IMR-90 (cell line): ENCODE results near the gene EVL. TPM values are rescaled to one million over a fixed set of nuclear protein-coding genes. Genes with fewer than 3 reads are reported as not detected.

Experiments
- ATAC-seq: fragments of 200-7000 bp; cut with Tn5 transposase; 2 replicates; pipeline ENCODE4 v1.9.1; 2020; ENCODE audit warnings: low read depth, mild to moderate bottlenecking, moderate library complexity
- BruUV-seq: library from RNA; stranded (reverse); fragments of 400-500 nt; replicated peaks from 2 replicates; lab custom pipeline; 2021; lab: Mats Ljungman, UMichigan
- CTCF ChIA-PET: fragments of 300-600 bp; formaldehyde crosslinking; extraction: SDS; loops from one replicate; lab custom pipeline; 2021; ENCODE audit warnings: antibody characterized with exemption; lab: Yijun Ruan, JAX
- POLR2A ChIA-PET: fragments of 300-600 bp; sonication (Branson Sonifier 250); formaldehyde crosslinking; loops from one replicate; lab custom pipeline; 2022; ENCODE audit warnings: antibody characterized with exemption; ENCODE audit not compliant: unreplicated experiment; lab: Charles Lee
- DNase-seq: peaks from one replicate; pipeline ENCODE4 v3.0.0; 2013
- H2AFZ ChIP-seq: replicated peaks from 2 replicates; pipeline ENCODE3; 2013; ENCODE audit warnings: low read length, mild to moderate bottlenecking; ENCODE audit not compliant: poor library complexity
- H2AK5ac ChIP-seq: 2 replicates; pipeline ENCODE4 v1.6.1; 2013; ENCODE audit warnings: low read depth, low read length, inconsistent platforms
- H2AK9ac ChIP-seq: replicated peaks from 2 replicates; pipeline ENCODE3; 2013; ENCODE audit warnings: mild to moderate bottlenecking, low read depth, low read length, moderate library complexity; ENCODE audit not compliant: poor library complexity
- H2BK120ac ChIP-seq: 2 replicates; pipeline ENCODE4 v1.6.1; 2013; ENCODE audit warnings: low read depth, low read length, inconsistent platforms
- H2BK15ac ChIP-seq: 3 replicates; pipeline ENCODE4 v1.6.1; 2013; ENCODE audit warnings: low read depth, low read length, inconsistent platforms
- H2BK20ac ChIP-seq: 2 replicates; pipeline ENCODE4 v1.6.1; 2013; ENCODE audit warnings: low read depth, mild to moderate bottlenecking, inconsistent platforms, low read length, moderate library complexity
- H2BK5ac ChIP-seq: 2 replicates; pipeline ENCODE4 v1.6.1; 2013; ENCODE audit warnings: mild to moderate bottlenecking, low read depth, low read length, inconsistent platforms; ENCODE audit not compliant: poor library complexity, severe bottlenecking
- H3K14ac ChIP-seq: replicated peaks from 2 replicates; pipeline ENCODE4 v1.6.1; 2013; ENCODE audit warnings: low read depth, low read length, inconsistent platforms
- H3K18ac ChIP-seq: 2 replicates; pipeline ENCODE4 v1.6.1; 2013; ENCODE audit warnings: low read depth, low read length, control low read depth
- H3K23ac ChIP-seq: 2 replicates; pipeline ENCODE4 v1.6.1; 2013; ENCODE audit warnings: low read depth, low read length, inconsistent platforms
- H3K27ac ChIP-seq: 2 replicates; pipeline ENCODE4 v1.5.1; 2013; ENCODE audit warnings: mild to moderate bottlenecking, control low read depth, low read length; ENCODE audit not compliant: insufficient read depth
- H3K27me3 ChIP-seq: 2 replicates; pipeline ENCODE4 v1.6.1; 2013; ENCODE audit warnings: low read length; ENCODE audit not compliant: control insufficient read depth, insufficient read depth
- H3K36me3 ChIP-seq: 2 replicates; pipeline ENCODE4 v1.6.1; 2013; ENCODE audit warnings: low read length, mixed read lengths; ENCODE audit not compliant: control insufficient read depth, insufficient read depth
- H3K4ac ChIP-seq: 2 replicates; pipeline ENCODE4 v1.6.1; 2013; ENCODE audit warnings: low read depth, low read length, inconsistent platforms
- H3K4me1 ChIP-seq: 2 replicates; pipeline ENCODE4 v1.6.1; 2013; ENCODE audit warnings: low read length, mixed read lengths; ENCODE audit not compliant: control insufficient read depth, insufficient read depth
- H3K4me2 ChIP-seq: 2 replicates; pipeline ENCODE4 v1.6.1; 2013; ENCODE audit warnings: low read depth, mild to moderate bottlenecking, control low read depth, low read length, moderate library complexity
- H3K4me3 ChIP-seq: 2 replicates; pipeline ENCODE4 v1.5.1; 2013; ENCODE audit warnings: low read depth, mild to moderate bottlenecking, control low read depth, low read length, moderate library complexity; ENCODE audit not compliant: insufficient read depth
- H3K56ac ChIP-seq: 2 replicates; pipeline ENCODE4 v1.6.1; 2013; ENCODE audit warnings: low read length, inconsistent platforms; ENCODE audit not compliant: insufficient read depth; ENCODE audit errors: extremely low read depth
- H3K79me1 ChIP-seq, 2 experiments: 2 replicates each; pipeline ENCODE4 v1.6.1; 2013; ENCODE audit warnings: low read length in 2 of 2, inconsistent platforms in 1 of 2, low read depth in 1 of 2
- H3K9ac ChIP-seq: 2 replicates; pipeline ENCODE4 v1.6.1; 2013; ENCODE audit warnings: low read depth, low read length, control low read depth
- H3K9me1 ChIP-seq: 2 replicates; pipeline ENCODE4 v1.6.1; 2013; ENCODE audit warnings: low read length, inconsistent platforms; ENCODE audit not compliant: insufficient read depth
- H3K9me3 ChIP-seq: 2 replicates; pipeline ENCODE4 v1.6.1; 2013; ENCODE audit warnings: low read length; ENCODE audit not compliant: control insufficient read depth, insufficient read depth
- H4K20me1 ChIP-seq: 2 replicates; pipeline ENCODE4 v1.6.1; 2013; ENCODE audit warnings: low read length, inconsistent platforms; ENCODE audit not compliant: insufficient read depth
- H4K5ac ChIP-seq: 2 replicates; pipeline ENCODE4 v1.6.1; 2013; ENCODE audit warnings: mild to moderate bottlenecking, low read depth, low read length, control low read depth
- H4K8ac ChIP-seq, 2 experiments: 2 replicates each; pipeline ENCODE4 v1.6.1; 2013; ENCODE audit warnings: low read depth in 2 of 2, low read length in 2 of 2, control low read depth in 1 of 2, inconsistent platforms in 1 of 2
- H4K91ac ChIP-seq: 2 replicates; pipeline ENCODE4 v1.6.1; 2013; ENCODE audit warnings: low read depth, low read length, inconsistent platforms; ENCODE audit not compliant: insufficient read depth
- BHLHE40 ChIP-seq: fragments of 150-350 bp; IDR thresholded peaks from 2 replicates; pipeline ENCODE4 v1.6.1; 2016; ENCODE audit warnings: mild to moderate bottlenecking, low read depth, low read length
- CHD1 ChIP-seq: IDR thresholded peaks from 2 replicates; pipeline ENCODE4 v1.6.1; 2012; ENCODE audit warnings: low read depth, low read length, improper control_type of control experiment
- CTCF ChIP-seq: conservative IDR thresholded peaks from 2 replicates; pipeline ENCODE4 v1.5.1; 2012; ENCODE audit warnings: mild to moderate bottlenecking, low read depth, low read length, improper control_type of control experiment
- ELK1 ChIP-seq: fragments of 150-350 bp; IDR thresholded peaks from 2 replicates; pipeline ENCODE4 v1.6.1; 2016; ENCODE audit warnings: low read depth, mild to moderate bottlenecking, low read length, moderate library complexity, borderline replicate concordance
- MAFK ChIP-seq: IDR thresholded peaks from 2 replicates; pipeline ENCODE4 v1.6.1; 2012; ENCODE audit warnings: low read depth, low read length, improper control_type of control experiment
- MAZ ChIP-seq: IDR thresholded peaks from 2 replicates; pipeline ENCODE4 v1.6.1; 2012; ENCODE audit warnings: low read depth, mild to moderate bottlenecking, low read length, improper control_type of control experiment, moderate library complexity, borderline replicate concordance
- RAD21 ChIP-seq: IDR thresholded peaks from 2 replicates; pipeline ENCODE4 v1.6.1; 2012; ENCODE audit warnings: low read length, improper control_type of control experiment
- RCOR1 ChIP-seq: IDR thresholded peaks from 2 replicates; pipeline ENCODE4 v1.6.1; 2012; ENCODE audit warnings: mild to moderate bottlenecking, low read length, improper control_type of control experiment; ENCODE audit not compliant: insufficient replicate concordance
- USF2 ChIP-seq: fragments of 150-350 bp; IDR thresholded peaks from 2 replicates; pipeline ENCODE4 v1.6.1; 2017; ENCODE audit warnings: mild to moderate bottlenecking, antibody characterized with exemption, low read length, low read depth
- WGBS, 2 experiments: methylation state at CpG; one replicate each; pipeline versions ENCODE4 v1.1.5 to v1.1.7; 2013; ENCODE audit warnings: missing lambda C conversion rate in 2 of 2; ENCODE audit not compliant: insufficient read length in 1 of 2; ENCODE audit errors: extremely low coverage in 2 of 2; 5-methylcytosine and 5-hydroxymethylcytosine counted together
- dilution Hi-C: fragments of 300-500 bp; cut with HindIII; formaldehyde crosslinking; loops from one replicate; pipeline ENCODE4 v1.14.3; 2018; ENCODE audit warnings: low sequenced_read_pairs; ENCODE audit not compliant: unreplicated experiment
- in situ Hi-C: fragments of 300-500 bp; cut with MboI; formaldehyde crosslinking; loops from 3 replicates; pipeline ENCODE4 v1.14.3; 2019; ENCODE audit warnings: low sequenced_read_pairs, inconsistent platforms, mixed read lengths
- intact Hi-C: fragments of 100-400 bp; cut with micrococcal nuclease; formaldehyde crosslinking; loops from 2 replicates; pipeline ENCODE4 v1.10.0; 2022
- polyA plus RNA-seq, 3 experiments: library from polyadenylated mRNA; depleted of rRNA; stranded (reverse); fragments of >200 nt; gene quantifications; 2 replicates each; pipeline ENCODE4 v1.2.3, GENCODE V29; 2012; ENCODE audit warnings: low replicate concordance in 1 of 3
- total RNA-seq: library from RNA; depleted of rRNA; stranded (reverse); fragments of >200 nt; gene quantifications from 2 replicates; pipeline ENCODE4 v1.2.3, GENCODE V29; 2012

Gene EVL
- total and polyA plus RNA-seq, 2 of the 4 experiments (the other 2 are of a cell fraction): 7.2 to 36.5 TPM

- WGBS, 2 experiments: 100% methylated on average over 4 of the region's 5 CpGs; no CpG with 5 or more reads in 1 of the 2 experiments
- dilution Hi-C loops: no loop called here
- Histone ChIP-seq H4K20me1 (no peaks in the 10 kb centered on the region), H3K56ac (no peak overlapping the region), H3K9me3 (no peaks in the 10 kb centered on the region), H2AK5ac (no peak overlapping the region; the same call in 1 of the 2 replicates), H4K8ac (no peak overlapping the region), H4K91ac (no peak overlapping the region), H2BK5ac (no peak overlapping the region), H3K14ac (no peak overlapping the region), H3K9ac (no peak overlapping the region), H2BK20ac (no peak overlapping the region), H3K4ac (no peak overlapping the region), H3K18ac (no peak overlapping the region; the same call in 1 of the 2 replicates), H3K23ac (no peak overlapping the region), H4K5ac (no peak overlapping the region), H3K27me3 (no peaks in the 10 kb centered on the region), H3K4me3 (no peak overlapping the region), H3K9me1 (no peaks in the 10 kb centered on the region), H2AFZ (no peak overlapping the region), H3K36me3 (no peaks in the 10 kb centered on the region), H3K79me1 (peaks cover 4 to 7% of the 10 kb centered on the region in 2 experiments; a peak in 3 of 4 replicates), H3K27ac (no peak overlapping the region), H2BK15ac (no peak overlapping the region), H2AK9ac (no peak overlapping the region), H3K4me1 (peaks cover 6% of the 10 kb centered on the region), H2BK120ac (no peak overlapping the region), H3K4me2 (no peak overlapping the region)
- in situ Hi-C loops: no loop called here
- intact Hi-C loops: no loop called here
- BruUV-seq: no TSS peak
- CTCF ChIA-PET: interaction anchor here (0.6 to 1.3 kb wide), 3 partner anchors 53 to 155 kb away, joined by 3 read pairs; no protein-coding TSS in a partner anchor
- ATAC-seq (peak; percentile 27; the same call in 1 of the 2 replicates), DNase-seq (no peak)
- TF ChIP-seq USF2 (no peak), CTCF (no peak), RCOR1 (no peak), MAFK (no peak), BHLHE40 (no peak), CHD1 (no peak), ELK1 (no peak), MAZ (no peak), RAD21 (no peak)
- POLR2A ChIA-PET: no interaction called here
Observed at GRCh38 chr14:100038065-100038464, 27.2 kb upstream of the EVL start.
